ENCODE results near the gene ZNF677.
"Not testable (repeated sequence)": the region's sequence is repeated elsewhere in the genome, so short reads cannot be mapped to it uniquely, and the experiment has no call there.

ZNF677 gene

GRCh38 chr19:53254411-53255341 is at the start of gene ZNF677:
TSS of gene ZNF677 (minus strand) at chr19:53254873. CDS start at chr19:53251550, 3,323 bp downstream.
- peak; percentile 48 for DNase-seq

- DNase-seq, result not testable (repeated sequence)
These were observed 46.7 kb upstream of the ZNF677 start for GRCh38 chr19:53301341-53301740.

- DNase-seq, result no peak
These were observed 40.2 kb upstream of the ZNF677 start for GRCh38 chr19:53294786-53295441.

GRCh38 chr19:53290758-53291549 is 36.3 kb upstream of the ZNF677 start:
- DNase-seq, result no peak

GRCh38 chr19:53285087-53285486 is 30.4 kb upstream of the ZNF677 start:
- no peak for DNase-seq

- not testable (repeated sequence) for DNase-seq
These were observed 27.3 kb upstream of the ZNF677 start for GRCh38 chr19:53281947-53282346.

GRCh38 chr19:53275480-53275879 is 20.8 kb upstream of the ZNF677 start:
- DNase-seq, result no peak

- DNase-seq, result no peak
These were observed 17.4 kb upstream of the ZNF677 start for GRCh38 chr19:53272044-53272443.

- DNase-seq, result not testable (repeated sequence)
These were observed 15.2 kb upstream of the ZNF677 start for GRCh38 chr19:53269861-53270260.

- not testable (repeated sequence) for DNase-seq
These were observed 12.9 kb upstream of the ZNF677 start, which contains the start of gene VN1R4 for GRCh38 chr19:53267623-53268022. TSS of gene VN1R4 (minus strand) at chr19:53267723. CDS start at chr19:53267665, 58 bp downstream.

GRCh38 chr19:53257715-53258342 is 3.2 kb upstream of the ZNF677 start, which contains the start of gene VN1R2:
TSS of gene VN1R2 (plus strand) at chr19:53258292. CDS start at chr19:53258376, 84 bp downstream.
- not testable (repeated sequence) for DNase-seq

- DNase-seq, result no peak
These were observed 8.2 kb downstream of the ZNF677 start for GRCh38 chr19:53246498-53246897.

GRCh38 chr19:53237114-53237777 is 17.4 kb downstream of the ZNF677 start:
- DNase-seq, result no peak

- no peak for DNase-seq
These were observed 30.1 kb downstream of the ZNF677 start for GRCh38 chr19:53224606-53225005.

GRCh38 chr19:53222716-53223115 is 32.0 kb downstream of the ZNF677 start:
- DNase-seq, result not testable (repeated sequence)

GRCh38 chr19:53212703-53213320 is 41.9 kb downstream of the ZNF677 start:
- no peak for DNase-seq

- DNase-seq, result not testable (repeated sequence)
These were observed 43.1 kb downstream of the ZNF677 start for GRCh38 chr19:53211554-53211953.

GRCh38 chr19:53196777-53197396 is 57.8 kb downstream of the ZNF677 start:
- peak; percentile 70 for DNase-seq

- peak; percentile 63 for DNase-seq
These were observed 59.3 kb downstream of the ZNF677 start for GRCh38 chr19:53195265-53195903.

- no peak for DNase-seq
These were observed 61.0 kb downstream of the ZNF677 start for GRCh38 chr19:53193535-53194222.

All from NCI-H226 (cell line).